Lower lobe of right lung (tissue), 2 donors: Measurements from ENCODE around the gene RBM34. TPM values are rescaled to one million over a fixed set of nuclear protein-coding genes. Genes with fewer than 3 reads are reported as not detected.

Experiments
- ATAC-seq, 2 donors: fragments of 200-7000 bp; cut with Tn5 transposase; one replicate each; pipeline ENCODE4 v1.9.1; 2020 to 2022; ENCODE audit warnings: mild to moderate bottlenecking in 2 of 2, moderate library complexity in 2 of 2
- DNase-seq: peaks from one replicate; pipeline ENCODE4 v3.0.0-alpha.2; 2020
- H3K27ac ChIP-seq: fragments of 200-600 bp; one replicate; pipeline ENCODE4 v1.8.0; 2022
- H3K27me3 ChIP-seq: fragments of 200-600 bp; one replicate; pipeline ENCODE4 v1.8.0; 2022; ENCODE audit warnings: low read depth
- H3K36me3 ChIP-seq: fragments of 200-600 bp; one replicate; pipeline ENCODE4 v1.8.0; 2022; ENCODE audit warnings: mild to moderate bottlenecking
- H3K4me1 ChIP-seq: fragments of 200-600 bp; one replicate; pipeline ENCODE4 v1.8.0; 2022
- H3K4me3 ChIP-seq: fragments of 200-600 bp; one replicate; pipeline ENCODE4 v1.8.0; 2022; ENCODE audit warnings: mild to moderate bottlenecking
- H3K9me3 ChIP-seq: fragments of 200-600 bp; one replicate; pipeline ENCODE4 v1.8.0; 2022
- CTCF ChIP-seq: fragments of 200-600 bp; IDR thresholded peaks from one replicate; pipeline ENCODE4 v1.8.0; 2022; ENCODE audit warnings: antibody characterized with exemption, mild to moderate bottlenecking
- intact Hi-C: fragments of 100-400 bp; cut with DNase I; formaldehyde crosslinking; loops from one replicate; pipeline ENCODE4 v1.11.0; 2022
- total RNA-seq: library from RNA; stranded (reverse); fragmentation: NEBNext Ultra II Directional; extraction: Animal tissue kit (Norgen Biotek cat#: 25700); gene quantifications from one replicate; pipeline ENCODE4 v1.2.1, GENCODE V29; 2021
- donor health status: DM: no; HTN: yes; CAD: no; lungs with severe emphysema.

The RBM34 gene
- total RNA-seq, 1 donor from 2014 or later = 57.3 TPM

DNA sequence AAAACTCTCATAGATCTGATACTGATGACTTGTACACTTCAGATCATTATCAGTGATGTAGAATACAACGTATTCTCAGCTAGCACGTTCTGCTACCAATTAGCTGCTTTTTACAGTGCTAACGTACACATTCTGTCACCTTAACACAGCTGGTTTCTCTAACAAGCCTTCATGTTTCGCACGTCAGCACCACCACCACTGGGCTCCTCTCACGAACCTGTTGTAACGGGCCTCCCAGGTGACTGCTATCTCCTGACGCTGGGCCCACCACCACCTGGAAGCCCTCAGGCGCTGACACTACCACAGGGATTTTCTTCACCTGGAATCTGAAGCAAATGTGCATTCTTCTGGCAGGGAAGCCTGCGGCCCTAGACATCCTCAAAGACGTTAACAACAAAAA is 52.2 kb downstream of the RBM34 start:
- peaks cover 66% of the 10 kb centered on the region for H3K36me3 ChIP-seq
- intact Hi-C loops = no loop called here
- TF ChIP-seq CTCF = no peak

GRCh38 chr1:235108185-235108593 is 52.9 kb downstream of the RBM34 start:
- Histone ChIP-seq H3K4me1 (peaks cover 9% of the 10 kb centered on the region), H3K27ac (no peak overlapping the region), H3K27me3 (no peaks in the 10 kb centered on the region), H3K9me3 (no peaks in the 10 kb centered on the region), H3K36me3 (peaks cover 60% of the 10 kb centered on the region), H3K4me3 (no peak overlapping the region)
- intact Hi-C loops = no loop called here
- DNase-seq (no peak), ATAC-seq (no peak)
- TF ChIP-seq CTCF = no peak

More for the DNA sequence above, 52.2 kb downstream of the RBM34 start:
- Histone ChIP-seq H3K27ac (no peak overlapping the region), H3K27me3 (no peaks in the 10 kb centered on the region), H3K4me3 (no peak overlapping the region), H3K4me1 (peaks cover 6% of the 10 kb centered on the region), H3K9me3 (no peaks in the 10 kb centered on the region)
- ATAC-seq = no peak
- no peak for DNase-seq

- DNase-seq (no peak), ATAC-seq (no peak)
- Histone ChIP-seq H3K4me3 (no peak overlapping the region), H3K9me3 (no peaks in the 10 kb centered on the region), H3K36me3 (peaks cover 54% of the 10 kb centered on the region), H3K4me1 (peaks cover 9% of the 10 kb centered on the region), H3K27ac (no peak overlapping the region), H3K27me3 (no peaks in the 10 kb centered on the region)
- intact Hi-C loops = no loop called here
- TF ChIP-seq CTCF = no peak
Measured at GRCh38 chr1:235107368-235108184, 53.5 kb downstream of the RBM34 start.

DNA sequence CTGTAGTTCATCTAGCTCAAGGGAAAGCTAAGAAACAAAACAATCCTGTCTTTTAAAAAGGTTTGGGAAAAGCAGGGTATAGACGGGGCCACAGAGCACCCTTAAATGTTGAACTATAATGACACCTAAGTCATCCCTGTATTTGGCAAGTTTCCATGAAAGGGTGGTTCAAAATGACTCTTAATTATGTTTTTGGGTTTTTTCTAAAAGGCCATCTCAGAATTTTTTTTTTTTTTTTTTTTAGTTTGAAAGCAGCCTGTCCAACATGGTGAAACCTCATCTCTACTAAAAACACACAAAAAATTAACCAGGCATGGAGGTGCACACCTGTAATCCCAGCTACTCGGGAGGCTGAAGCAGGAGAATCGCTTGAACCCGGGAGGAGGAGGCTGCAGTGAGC is 54.6 kb downstream of the RBM34 start:
- no peak for TF ChIP-seq CTCF
- intact Hi-C loops = no loop called here
- Histone ChIP-seq H3K4me1 (peaks cover 9% of the 10 kb centered on the region), H3K36me3 (peaks cover 42% of the 10 kb centered on the region), H3K4me3 (no peak overlapping the region), H3K27me3 (no peaks in the 10 kb centered on the region), H3K27ac (no peak overlapping the region), H3K9me3 (no peaks in the 10 kb centered on the region)
- DNase-seq (no peak), ATAC-seq (no peak)

GRCh38 chr1:235105051-235106043 is 55.7 kb downstream of the RBM34 start:
- DNase-seq = no peak
- intact Hi-C loops = no loop called here
- no peak for TF ChIP-seq CTCF
- Histone ChIP-seq H3K36me3 (peaks cover 31% of the 10 kb centered on the region), H3K9me3 (no peaks in the 10 kb centered on the region), H3K27ac (no peak overlapping the region), H3K4me1 (peaks cover 9% of the 10 kb centered on the region), H3K27me3 (no peaks in the 10 kb centered on the region), H3K4me3 (no peak overlapping the region)
- no peak for ATAC-seq
